Measurements from ENCODE around the gene N4BP2L2. TPM values are rescaled to one million over a fixed set of nuclear protein-coding genes. Genes with fewer than 3 reads are reported as not detected.

Gene N4BP2L2
- total and polyA plus RNA-seq, 9 of the 15 experiments (the other 6 are each of a cell fraction or from before 2014, with no cell fraction given): 33.9 to 76.4 (median 48.7) TPM

- no peaks in the 10 kb centered on the region for H3K9me1 ChIP-seq (ENCODE audit: control insufficient read depth, insufficient read depth, low read length)
- TSS peak; percentile 68 for BruUV-seq (replicated peaks)
- H3K27ac ChIP-seq (ENCODE audit: extremely low read depth, low read depth, low read length): peak overlapping the region; percentile 78
- H3K36me3 ChIP-seq (ENCODE audit: control insufficient read depth, insufficient read depth, low read length): no peaks in the 10 kb centered on the region
- peak overlapping the region; percentile 59 for H3K4me3 ChIP-seq
- H3K27me3 ChIP-seq (ENCODE audit: control insufficient read depth in 2 of 2, insufficient read depth in 2 of 2, low read length in 2 of 2): no peaks in the 10 kb centered on the region
- TF ChIP-seq MYNN (IDR thresholded peaks at IDR 0.05) (no peak), MYNN (CRISPR knock-in tag; IDR thresholded peaks at IDR 0.05) (no peak), SETDB1 (IDR thresholded peaks at IDR 0.05; ENCODE audit: low read length) (no peak)
- peaks cover 2 to 9% of the 10 kb centered on the region in 2 experiments; a peak in 3 of 5 replicates for H3K4me1 ChIP-seq (replicated peaks in 1 of 2; ENCODE audit: control insufficient read depth in 2 of 2, insufficient read depth in 2 of 2, low read length in 2 of 2)
- H4K20me1 ChIP-seq (replicated peaks; ENCODE audit: control insufficient read depth, insufficient read depth, low read length): peaks cover 11% of the 10 kb centered on the region; the same call in 1 of the 2 replicates
- intact Hi-C loops (cut with micrococcal nuclease) (loop anchor here (1.0 to 5.0 kb wide), 4 partner anchors 63 to 1135 kb away; no protein-coding TSS in a partner anchor), in situ Hi-C loops (cut with MboI) (loop anchor here (10.0 kb wide), 1 partner anchor 67 kb away; no protein-coding TSS in a partner anchor)
- H3K4me2 ChIP-seq (ENCODE audit: insufficient read depth, low read length): peak overlapping the region; percentile 85
- under 1% methylated on average over 8 of the region's 8 CpGs for WGBS (ENCODE audit: insufficient coverage, low coverage, missing lambda C conversion rate)
- peak in 1 of 4 experiments; percentile 6 for DNase-seq (ENCODE audit: extremely low read depth in 1 of 4, low spot score in 3 of 4)
- H3K79me2 ChIP-seq (ENCODE audit: control insufficient read depth, insufficient read depth, low read length): peaks cover 54% of the 10 kb centered on the region
- ATAC-seq: peak; percentile 7; the same call in 2 of the 3 replicates
- H3K9ac ChIP-seq (ENCODE audit: insufficient read depth in 1 of 2, low read depth in 2 of 2, low read length in 2 of 2): peak overlapping the region; percentile 66 to 90
- CTCF ChIA-PET (ENCODE audit: low intra/inter-chr PET ratio): interaction anchor here (2.1 kb wide), 1 partner anchor 81 kb away, joined by 15 read pairs; no protein-coding TSS in a partner anchor
- no peak for FAIRE-seq
- H3K9me3 ChIP-seq (replicated peaks; ENCODE audit: control insufficient read depth, insufficient read depth, low read depth, low read length): no peaks in the 10 kb centered on the region
- POLR2A ChIA-PET: interaction anchor here (0.7 to 1.0 kb wide), 4 partner anchors 8 to 374 kb away, joined by 3 read pairs; no protein-coding TSS in a partner anchor
- no peak overlapping the region; the same call in 1 of the 2 replicates for H2AFZ ChIP-seq (ENCODE audit: low read depth, low read length)
Measured at GRCh38 chr13:32587811-32588170, 49.2 kb upstream of the N4BP2L2 start.

GRCh38 chr13:32587011-32587810 lies 48.6 kb upstream of the N4BP2L2 start:
- peak; percentile 79 for FAIRE-seq
- BruUV-seq (replicated peaks): no TSS peak
- POLR2A ChIA-PET: interaction anchor here (0.7 to 1.0 kb wide), 3 partner anchors 8 to 374 kb away, joined by 3 read pairs; no protein-coding TSS in a partner anchor
- TF ChIP-seq FOXO4 (CRISPR knock-in tag; IDR thresholded peaks at IDR 0.05) (no peak), ZNF212 (CRISPR knock-in tag; IDR thresholded peaks at IDR 0.05) (no peak), TBL1XR1 (IDR thresholded peaks at IDR 0.05; ENCODE audit: low read length in 2 of 2) (no peak), MXI1 (IDR thresholded peaks at IDR 0.05; ENCODE audit: low read depth, low read length) (no peak), ZNF695 (CRISPR knock-in tag; IDR thresholded peaks at IDR 0.05) (no peak), ZNF395 (CRISPR knock-in tag; IDR thresholded peaks at IDR 0.05) (no peak), KDM5B (IDR thresholded peaks at IDR 0.05; ENCODE audit: insufficient replicate concordance, low read depth, low read length) (peak; percentile 27)

More at GRCh38 chr13:32587011-32587810, 48.6 kb upstream of the N4BP2L2 start:
- CTCF ChIA-PET (ENCODE audit: low intra/inter-chr PET ratio): interaction anchor here (2.1 kb wide), 2 partner anchors 53 to 82 kb away, joined by 11 to 15 read pairs; no protein-coding TSS in a partner anchor
- Histone ChIP-seq H3K27ac (ENCODE audit: extremely low read depth, low read depth, low read length) (peak overlapping the region; percentile 78), H3K4me2 (ENCODE audit: insufficient read depth, low read length) (peak overlapping the region; percentile 85), H3K27me3 (ENCODE audit: control insufficient read depth in 2 of 2, insufficient read depth in 2 of 2, low read length in 2 of 2) (no peaks in the 10 kb centered on the region), H3K9me3 (replicated peaks; ENCODE audit: control insufficient read depth, insufficient read depth, low read depth, low read length) (no peaks in the 10 kb centered on the region), H3K36me3 (ENCODE audit: control insufficient read depth, insufficient read depth, low read length) (no peaks in the 10 kb centered on the region), H3K9me1 (ENCODE audit: control insufficient read depth, insufficient read depth, low read length) (no peaks in the 10 kb centered on the region), H3K9ac (ENCODE audit: insufficient read depth in 1 of 2, low read depth in 2 of 2, low read length in 2 of 2) (peak overlapping the region; percentile 66 to 90), H2AFZ (ENCODE audit: low read depth, low read length) (peak overlapping the region; percentile 79), H3K79me2 (ENCODE audit: control insufficient read depth, insufficient read depth, low read length) (peaks cover 50% of the 10 kb centered on the region), H4K20me1 (replicated peaks; ENCODE audit: control insufficient read depth, insufficient read depth, low read length) (peaks cover 11% of the 10 kb centered on the region; the same call in 1 of the 2 replicates), H3K4me1 (replicated peaks in 1 of 2; ENCODE audit: control insufficient read depth in 2 of 2, insufficient read depth in 2 of 2, low read length in 2 of 2) (peaks cover 2 to 9% of the 10 kb centered on the region in 2 experiments; a peak in 3 of 5 replicates), H3K4me3 (peak overlapping the region; percentile 59)
- in situ Hi-C loops (cut with MboI): loop anchor here (10.0 kb wide), 1 partner anchor 68 kb away; no protein-coding TSS in a partner anchor
- 0% methylated on average over 20 of the region's 74 CpGs for WGBS (ENCODE audit: insufficient coverage, low coverage, missing lambda C conversion rate)
- DNase-seq (ENCODE audit: extremely low read depth in 1 of 4, low spot score in 3 of 4) (peak; percentile 54 to 72 (median 60)), ATAC-seq (peak; percentile 75)
- intact Hi-C loops (cut with micrococcal nuclease): loop anchor here (1.0 to 5.0 kb wide), 4 partner anchors 63 to 1135 kb away; no protein-coding TSS in a partner anchor
